ENCODE measurements around the gene SPATS2. TPM values are rescaled to one million over a fixed set of nuclear protein-coding genes. Genes with fewer than 3 reads are reported as not detected.

The SPATS2 gene
- total and polyA plus RNA-seq, 2 donors (not counting 1 experiment from before 2014, with no cell fraction given), result 11.3 to 21.5 TPM

- Histone ChIP-seq H3K27ac (ENCODE audit: low read length in 2 of 2) (no peak within 1 kb of the TSS), H3K9me3 (ENCODE audit: control extremely low read depth in 1 of 3, control insufficient read depth in 2 of 3, insufficient read depth in 1 of 3, low read length in 2 of 3) (peaks cover 0 to 9% (median 0%) of the 10 kb centered on the region in 3 donors), H3K4me1 (ENCODE audit: control insufficient read depth in 2 of 2, insufficient read depth in 2 of 2, low read length in 2 of 2) (peaks cover 33 to 49% of the 10 kb centered on the region in 2 donors), H3K9ac (ENCODE audit: low read length) (peak within 1 kb of the TSS; percentile 72), H3K4me2 (replicated peaks; ENCODE audit: low read depth, low read length, poor library complexity, severe bottlenecking) (peak within 1 kb of the TSS; percentile 99), H3K27me3 (replicated peaks in 1 of 4; ENCODE audit: control extremely low read depth in 1 of 4, control insufficient read depth in 3 of 4, insufficient read depth in 4 of 4, low read length in 3 of 4) (peaks cover 0 to 42% (median 13%) of the 10 kb centered on the region in 4 experiments), H2AFZ (ENCODE audit: insufficient read depth, low read depth, low read length, poor library complexity, severe bottlenecking) (peak within 1 kb of the TSS; percentile 77), H4K20me1 (ENCODE audit: control insufficient read depth, insufficient read depth, low read length, poor library complexity, severe bottlenecking) (no peaks in the 10 kb centered on the region), H3K4me3 (ENCODE audit: control extremely low read depth in 1 of 5, extremely low read depth in 1 of 5, insufficient read depth in 1 of 5, low read depth in 2 of 5, low read length in 4 of 5) (peak within 1 kb of the TSS; percentile 40 to 76 (median 48)), H3K36me3 (replicated peaks in 1 of 2; ENCODE audit: control extremely low read depth in 1 of 2, control insufficient read depth in 1 of 2, extremely low read depth in 1 of 2, insufficient read depth in 2 of 2, low read length in 1 of 2) (no peaks in the 10 kb centered on the region), H3K79me2 (ENCODE audit: control insufficient read depth, insufficient read depth, low read length) (no peaks in the 10 kb centered on the region)
- Mint-ChIP-seq H3K27ac (no peak within 1 kb of the TSS), H3K4me1 (peaks cover 44% of the 10 kb centered on the region), H3K27me3 (peaks cover 31% of the 10 kb centered on the region), H3K9me3 (ENCODE audit: insufficient read depth) (no peaks in the 10 kb centered on the region), H3K4me3 (peak within 1 kb of the TSS; percentile 82)
- intact Hi-C loops (cut with micrococcal nuclease), result loop anchor here (1.0 to 2.0 kb wide), 2 partner anchors 29 to 168 kb away; partner anchors contain the start of gene FMNL3
- TF ChIP-seq EZH2 (IDR thresholded peaks at IDR 0.05; ENCODE audit: borderline replicate concordance, insufficient read depth, low read depth, low read length, poor library complexity, severe bottlenecking), result no peak
- no peak for TF ChIP-seq CTCF (IDR thresholded peaks at IDR 0.05)
- 2% methylated on average over 96 of the region's 107 CpGs for WGBS (ENCODE audit: insufficient coverage)
- ATAC-seq (ENCODE audit: low read depth), result peak; percentile 82
- ChIA-PET POLR2A (interaction anchor here (1.0 kb wide), 1 partner anchor 10 kb away, joined by 3 read pairs; no protein-coding TSS in a partner anchor), CTCF (interaction anchor here (0.5 to 2.1 kb wide), 4 partner anchors 10 to 273 kb away, joined by 3 to 6 read pairs (median 4); partner anchors contain the start of gene DNAJC22)
- peak; percentile 90 for DNase-seq
Measured at GRCh38 chr12:49538510-49539403, 171.5 kb downstream of the SPATS2 start, which contains the start of gene KCNH3. TSS of gene KCNH3 (plus strand) at chr12:49539030. CDS start at chr12:49539417, 387 bp downstream.
